K562 (cell line): ENCODE results near the gene GALNT12. TPM values are rescaled to one million over a fixed set of nuclear protein-coding genes. Genes with fewer than 3 reads are reported as not detected.

Experiments
- ATF7 ChIP-seq: fragments of 450-650 bp; IDR thresholded peaks from 2 replicates; pipeline ENCODE4 v1.7.1; 2014; ENCODE audit warnings: mild to moderate bottlenecking, moderate library complexity
- CCNT2 ChIP-seq: IDR thresholded peaks from 2 replicates; pipeline ENCODE4 v1.6.1; 2011; ENCODE audit warnings: borderline replicate concordance, low read depth, mild to moderate bottlenecking, moderate library complexity, mixed read lengths, low read length; ENCODE audit not compliant: insufficient read length; ENCODE audit errors: extremely low read depth
- CEBPZ ChIP-seq: fragments of 150-350 bp; IDR thresholded peaks from 2 replicates; pipeline ENCODE4 v1.6.1; 2014; ENCODE audit warnings: low read depth, mild to moderate bottlenecking, low read length, borderline replicate concordance
- DNMT1 ChIP-seq: fragments of 450-650 bp; IDR thresholded peaks from 2 replicates; pipeline ENCODE4 v1.6.1; 2016; ENCODE audit warnings: antibody characterized with exemption, mild to moderate bottlenecking
- ERF ChIP-seq: fragments of 450-650 bp; formaldehyde crosslinking; IDR thresholded peaks from 2 replicates; pipeline ENCODE4 v1.4.0; 2020; ENCODE audit warnings: mild to moderate bottlenecking, mixed read lengths
- GATAD2A ChIP-seq: fragments of 450-650 bp; IDR thresholded peaks from 2 replicates; pipeline ENCODE4 v1.6.1; 2017
- HDAC6 ChIP-seq: IDR thresholded peaks from 2 replicates; pipeline ENCODE4 v1.6.1; 2012; ENCODE audit warnings: low read depth, mild to moderate bottlenecking, control low read depth, inconsistent platforms, low read length, moderate library complexity
- HLTF ChIP-seq: fragments of 450-650 bp; IDR thresholded peaks from 2 replicates; pipeline ENCODE4 v1.6.1; 2016
- KLF16 ChIP-seq: IDR thresholded peaks from 2 replicates; pipeline ENCODE4 v1.6.1; 2016; ENCODE audit warnings: antibody characterized with exemption
- MCM7 ChIP-seq, 2 experiments: fragments of 450-650 bp; IDR thresholded peaks; 2 replicates each; pipeline ENCODE4 v1.6.1; 2016 to 2018
- PKNOX1 ChIP-seq: fragments of 450-650 bp; IDR thresholded peaks from 2 replicates; pipeline ENCODE4 v1.6.1; 2016
- PTTG1 ChIP-seq: fragments of 450-650 bp; IDR thresholded peaks from 2 replicates; pipeline ENCODE4 v1.6.1; 2016; ENCODE audit warnings: low read depth, mild to moderate bottlenecking, missing genetic modification characterization, missing compliant biosample characterization
- RFX5 ChIP-seq: IDR thresholded peaks from 2 replicates; pipeline ENCODE4 v1.6.1; 2011; ENCODE audit warnings: low read depth, mild to moderate bottlenecking, improper control_type of control experiment, low read length
- SIRT6 ChIP-seq: IDR thresholded peaks from one replicate; pipeline ENCODE4 v1.6.1; 2012; ENCODE audit warnings: low read depth, mild to moderate bottlenecking, control low read depth, inconsistent platforms, low read length, moderate library complexity
- SMARCE1 ChIP-seq: fragments of 450-650 bp; IDR thresholded peaks from 2 replicates; pipeline ENCODE4 v1.7.1; 2016; ENCODE audit warnings: mild to moderate bottlenecking
- TBP ChIP-seq: optimal IDR thresholded peaks from 2 replicates; pipeline ENCODE3; 2011; ENCODE audit warnings: low read depth, low read length, improper control_type of control experiment
- U2AF1 ChIP-seq: fragments of 200-400 bp; formaldehyde crosslinking; optimal IDR thresholded peaks from 2 replicates; pipeline ENCODE3; 2017; ENCODE audit warnings: mild to moderate bottlenecking, low read depth, low read length, moderate library complexity
- ZFP1 ChIP-seq: fragments of 450-650 bp; formaldehyde crosslinking; IDR thresholded peaks from 2 replicates; pipeline ENCODE4 v1.4.0; 2020; ENCODE audit warnings: mild to moderate bottlenecking, mixed read lengths
- ZNF212 ChIP-seq: fragments of 450-650 bp; formaldehyde crosslinking; IDR thresholded peaks from 2 replicates; pipeline ENCODE4 v1.4.0; 2020; ENCODE audit warnings: mild to moderate bottlenecking
- ZNF316 ChIP-seq: fragments of 450-650 bp; IDR thresholded peaks from 2 replicates; pipeline ENCODE4 v1.6.1; 2016
- ZNF764 ChIP-seq: fragments of 250-450 bp; sonication (Bioruptor Pico); IDR thresholded peaks from 2 replicates; pipeline ENCODE4 v1.4.0; 2020; ENCODE audit warnings: low read depth, mild to moderate bottlenecking, moderate library complexity
- ZNF766 ChIP-seq: fragments of 200-800 bp; sonication (Bioruptor generic); conservative IDR thresholded peaks from 2 replicates; pipeline ENCODE4 v1.6.1; 2016; ENCODE audit warnings: missing genetic modification characterization, missing compliant biosample characterization
- polyA plus RNA-seq, 8 experiments: library from polyadenylated mRNA; depleted of rRNA in 4 of 8; stranded (reverse) in 5 of 8; unstranded in 3 of 8; fragments of >200 nt; fragmentation: Nextera tagmentation in 2 of 8; fragmentation: Illumina TruSeq in 1 of 8; extraction: Ambion mirVana in 2 of 8; extraction: Trizol in 1 of 8; gene quantifications; 2 replicates each; pipeline versions ENCODE4 v1.2.1 to v1.2.3, GENCODE V29; 2011 to 2014; ENCODE audit warnings: inconsistent platforms in 1 of 8, missing spikeins in 1 of 8
- total RNA-seq, 7 experiments: library from RNA; depleted of rRNA in 6 of 7; stranded (reverse); fragments of >200 nt in 6 of 7; fragmentation: Illumina TruSeq in 2 of 7; extraction: Trizol in 2 of 7; gene quantifications; 2 replicates each; pipeline versions ENCODE4 v1.2.1 to v1.2.3, GENCODE V29; 2011 to 2021; ENCODE audit warnings: low replicate concordance in 1 of 7
- TF ChIP-seq, protein P1 (sequence below): fragments of 250-450 bp; sonication (Bioruptor Pico); IDR thresholded peaks from 2 replicates; pipeline ENCODE4 v1.8.0; 2021; ENCODE audit warnings: mild to moderate bottlenecking, moderate library complexity
- TF ChIP-seq, protein P2 (sequence below): sonication (generic); formaldehyde crosslinking; IDR thresholded peaks from 2 replicates; pipeline ENCODE4 v1.8.0; 2022; ENCODE audit warnings: mild to moderate bottlenecking, missing genetic modification reagents

The GALNT12 gene
- total and polyA plus RNA-seq, 9 of the 15 experiments (the other 6 are each of a cell fraction or from before 2014, with no cell fraction given): 29.7 to 82.9 (median 44.2) TPM

- TF ChIP-seq CEBPZ (no peak), ZFP1 (CRISPR knock-in tag) (no peak), TBP (peak; percentile 81), KLF16 (no peak), SMARCE1 (peak; percentile 83), ZNF212 (CRISPR knock-in tag) (no peak), HLTF (0 out of 2 replicates have a peak, but pooled peaks have one; percentile 29), PTTG1 (no peak), MCM7 (IDR thresholded peaks at IDR 0.05) (no peak), DNMT1 (no peak), ZNF316 (no peak), HDAC6 (no peak), ZNF764 (no peak), GATAD2A (no peak), CCNT2 (no peak), PKNOX1 (peak; percentile 81), ZNF766 (peak; percentile 91), ATF7 (no peak; the same call in none of the 2 replicates), RFX5 (no peak), SIRT6 (no peak), U2AF1 (no peak), ERF (CRISPR knock-in tag) (peak; percentile 60; the same call in 1 of the 2 replicates)
- TF ChIP-seq, protein P1, sequence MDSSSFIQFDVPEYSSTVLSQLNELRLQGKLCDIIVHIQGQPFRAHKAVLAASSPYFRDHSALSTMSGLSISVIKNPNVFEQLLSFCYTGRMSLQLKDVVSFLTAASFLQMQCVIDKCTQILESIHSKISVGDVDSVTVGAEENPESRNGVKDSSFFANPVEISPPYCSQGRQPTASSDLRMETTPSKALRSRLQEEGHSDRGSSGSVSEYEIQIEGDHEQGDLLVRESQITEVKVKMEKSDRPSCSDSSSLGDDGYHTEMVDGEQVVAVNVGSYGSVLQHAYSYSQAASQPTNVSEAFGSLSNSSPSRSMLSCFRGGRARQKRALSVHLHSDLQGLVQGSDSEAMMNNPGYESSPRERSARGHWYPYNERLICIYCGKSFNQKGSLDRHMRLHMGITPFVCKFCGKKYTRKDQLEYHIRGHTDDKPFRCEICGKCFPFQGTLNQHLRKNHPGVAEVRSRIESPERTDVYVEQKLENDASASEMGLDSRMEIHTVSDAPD (CRISPR knock-in tag): no peak
- TF ChIP-seq, protein P2, sequence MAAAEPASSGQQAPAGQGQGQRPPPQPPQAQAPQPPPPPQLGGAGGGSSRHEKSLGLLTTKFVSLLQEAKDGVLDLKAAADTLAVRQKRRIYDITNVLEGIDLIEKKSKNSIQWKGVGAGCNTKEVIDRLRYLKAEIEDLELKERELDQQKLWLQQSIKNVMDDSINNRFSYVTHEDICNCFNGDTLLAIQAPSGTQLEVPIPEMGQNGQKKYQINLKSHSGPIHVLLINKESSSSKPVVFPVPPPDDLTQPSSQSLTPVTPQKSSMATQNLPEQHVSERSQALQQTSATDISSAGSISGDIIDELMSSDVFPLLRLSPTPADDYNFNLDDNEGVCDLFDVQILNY: no peak
Observed at GRCh38 chr9:98833090-98833956, 25.9 kb downstream of the GALNT12 start (continued).
